ENCODE data around the gene ITIH4.

Gene ITIH4

DNA sequence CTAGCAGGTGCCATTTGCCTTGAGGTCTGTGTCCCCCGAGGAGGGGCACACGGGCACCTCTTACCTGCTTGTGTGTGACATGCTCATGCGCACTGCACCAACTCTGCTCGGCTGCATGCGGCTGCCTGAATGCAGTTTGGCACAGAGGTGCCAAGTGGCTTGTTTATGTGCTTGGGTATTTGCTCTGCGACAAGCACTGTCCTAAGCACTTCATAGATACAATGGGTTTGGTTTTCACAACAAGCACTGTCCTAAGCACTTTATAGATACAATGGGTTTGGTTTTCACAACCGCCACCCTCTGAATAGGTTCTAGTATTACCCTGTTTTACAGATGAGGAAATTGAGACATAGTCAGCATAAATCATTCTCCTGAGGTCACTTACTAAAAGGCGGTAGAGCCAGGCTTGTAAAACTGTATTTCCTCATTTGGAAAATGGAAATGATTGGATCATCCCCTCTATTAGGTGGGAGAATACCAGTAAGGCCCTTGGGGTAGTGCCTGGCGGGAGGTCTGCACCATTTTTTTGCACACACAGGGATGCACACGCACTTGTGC lies 487 bp downstream of the ITIH4 start:
- DNase-seq, result no peak

DNA sequence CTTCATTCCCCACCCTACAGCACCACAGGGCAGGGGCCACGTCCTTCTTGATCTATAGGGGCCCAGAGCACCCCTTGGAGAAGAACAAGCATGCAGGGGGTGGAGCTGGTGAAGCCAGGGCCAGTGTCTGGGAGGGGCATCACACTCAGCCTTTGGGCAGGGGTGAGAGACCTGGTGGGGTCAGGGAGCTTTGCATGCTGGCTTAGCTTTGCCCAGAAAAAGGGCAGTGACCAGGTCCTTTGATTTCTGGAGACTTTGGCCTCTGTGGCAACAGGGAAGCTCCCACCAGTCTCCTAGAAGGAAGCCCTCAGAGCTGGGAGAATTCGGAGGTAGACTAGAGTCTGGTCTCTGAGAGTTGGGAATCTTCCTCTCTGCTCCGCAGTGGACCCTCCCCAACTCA lies 990 bp downstream of the ITIH4 start:
- DNase-seq, result no peak

DNA sequence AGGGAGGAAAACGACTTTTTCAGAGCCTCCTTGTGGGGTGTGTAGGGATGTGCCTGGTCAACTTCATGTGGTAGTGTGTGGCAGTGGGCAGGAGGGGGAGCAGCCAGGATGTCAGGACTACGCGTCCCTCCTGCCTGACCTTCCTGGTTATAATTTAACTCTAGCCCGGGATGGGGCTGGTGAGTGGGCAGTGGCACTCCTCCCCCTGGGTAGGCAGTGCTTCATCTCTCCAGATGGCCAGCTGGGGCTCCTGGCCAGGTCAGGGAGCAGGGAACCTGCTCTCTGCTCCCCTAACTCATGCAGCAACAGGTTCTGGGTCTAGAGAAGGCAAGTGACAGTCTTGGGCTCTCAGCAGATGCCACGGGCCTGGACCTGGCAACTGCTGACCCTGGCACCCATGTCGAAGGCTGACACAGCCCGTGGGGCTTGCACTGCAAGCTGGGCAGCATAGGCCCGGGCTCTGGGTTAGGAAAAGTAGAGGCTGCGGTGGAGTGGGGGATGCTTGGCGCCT lies 2.6 kb downstream of the ITIH4 start:
- no peak for DNase-seq

DNA sequence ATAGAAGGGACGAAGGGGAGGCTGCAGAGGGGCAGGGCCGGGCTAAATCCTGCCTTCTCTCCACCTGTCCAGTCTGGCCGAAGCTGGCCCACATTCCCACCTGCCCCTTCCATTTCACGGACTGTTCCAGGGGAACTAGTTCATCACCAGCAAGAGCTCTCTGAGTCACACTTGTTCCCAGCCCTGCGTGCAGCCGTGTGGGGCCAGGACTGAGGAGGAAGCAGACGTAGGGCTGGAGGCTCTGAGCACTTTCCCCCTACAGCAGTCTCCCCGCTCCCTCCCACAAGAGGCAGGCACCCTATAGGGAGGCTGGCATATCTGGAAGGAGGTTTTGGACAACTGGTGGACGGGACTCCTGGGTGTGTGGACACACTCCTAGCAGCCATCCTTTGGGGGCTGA lies 3.0 kb downstream of the ITIH4 start:
- DNase-seq, result no peak

DNA sequence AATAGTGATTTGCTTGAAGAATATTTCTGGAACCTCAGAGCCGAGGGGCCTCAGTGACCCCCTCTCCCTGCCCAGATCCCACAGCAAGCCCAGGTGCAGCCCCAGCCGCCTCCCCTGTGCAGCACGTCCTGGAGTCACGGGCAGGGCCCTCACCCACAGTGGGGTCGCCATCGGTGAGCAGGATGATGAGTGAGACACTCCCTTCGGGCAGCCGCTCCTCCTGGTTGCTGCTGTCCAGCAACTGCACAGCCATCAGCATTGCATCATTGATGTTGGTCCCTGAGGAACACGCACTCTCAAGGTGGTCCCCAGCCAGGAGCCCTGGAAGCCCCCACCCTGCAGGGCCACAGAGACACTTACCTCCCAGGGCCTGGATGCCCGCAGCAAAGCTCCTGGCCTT lies 6.4 kb downstream of the ITIH4 start:
- no peak for DNase-seq

GRCh38 chr3:52822363-52822762 lies 8.1 kb downstream of the ITIH4 start:
- DNase-seq, result no peak

DNA sequence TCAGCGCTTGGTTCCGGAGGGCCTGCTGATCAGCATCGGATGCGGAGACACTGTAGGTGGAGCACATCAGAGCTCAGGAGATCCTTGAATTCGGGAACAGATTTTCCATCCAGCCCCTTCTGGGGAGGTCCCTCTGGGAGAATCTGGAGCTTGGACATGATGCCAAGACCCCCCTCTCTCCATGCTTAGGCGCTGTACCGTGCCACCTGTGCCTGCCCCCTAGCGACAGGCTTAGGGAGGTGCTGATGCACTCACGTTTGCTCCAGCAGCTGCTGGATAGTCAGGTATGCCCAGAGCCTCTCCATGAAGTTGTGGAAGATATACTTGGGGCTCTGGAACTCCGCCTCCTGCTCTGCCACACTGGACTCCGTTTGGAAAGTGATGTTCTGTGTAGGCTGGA lies 9.7 kb downstream of the ITIH4 start:
- DNase-seq, result peak; percentile 5

GRCh38 chr3:52819936-52820335 lies 10.5 kb downstream of the ITIH4 start:
- DNase-seq, result no peak

- DNase-seq, result no peak
Measured at GRCh38 chr3:52817860-52818259, 12.6 kb downstream of the ITIH4 start.

- no peak for DNase-seq
Measured at GRCh38 chr3:52817221-52817620, 13.3 kb downstream of the ITIH4 start.

DNA sequence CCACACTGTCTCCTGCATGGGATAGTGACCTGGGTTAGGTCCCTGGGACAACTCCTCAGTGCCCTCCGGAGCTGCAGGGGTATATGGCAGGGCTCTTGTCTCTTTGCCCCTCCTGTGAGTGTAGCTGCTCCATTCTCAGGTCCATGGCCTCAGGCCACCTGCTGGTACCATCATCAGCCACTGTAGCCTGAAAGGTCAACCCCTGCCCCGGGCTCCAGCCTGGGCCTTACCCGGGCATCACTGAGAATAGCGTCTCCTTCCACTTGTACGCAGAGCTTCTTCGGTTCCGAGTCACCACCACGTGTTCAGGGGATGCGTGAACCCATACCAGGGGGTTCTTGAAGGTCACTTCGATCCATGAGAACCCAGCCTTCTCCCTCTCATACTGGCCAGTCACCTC lies 13.8 kb downstream of the ITIH4 start:
- DNase-seq, result no peak

DNA sequence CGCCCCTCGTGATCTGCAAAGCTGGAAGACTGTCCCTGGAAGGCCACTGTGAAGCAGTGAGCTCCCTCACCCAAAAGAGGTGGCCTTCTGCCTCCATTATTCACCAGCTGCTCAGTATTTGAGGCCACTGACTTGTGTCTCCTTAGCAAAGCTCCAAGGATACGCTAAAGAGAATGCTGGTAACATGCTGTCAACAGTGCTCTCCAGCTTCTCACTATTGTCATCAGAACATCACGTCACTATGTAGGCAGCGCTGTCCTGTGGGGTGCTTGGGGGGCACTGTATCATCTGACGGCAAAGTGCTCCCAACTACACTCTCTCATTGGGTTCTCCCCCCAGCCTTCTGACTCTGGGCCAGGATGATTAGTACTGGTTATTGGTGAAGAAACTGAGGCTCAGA lies 14.3 kb downstream of the ITIH4 start:
- DNase-seq, result no peak

DNA sequence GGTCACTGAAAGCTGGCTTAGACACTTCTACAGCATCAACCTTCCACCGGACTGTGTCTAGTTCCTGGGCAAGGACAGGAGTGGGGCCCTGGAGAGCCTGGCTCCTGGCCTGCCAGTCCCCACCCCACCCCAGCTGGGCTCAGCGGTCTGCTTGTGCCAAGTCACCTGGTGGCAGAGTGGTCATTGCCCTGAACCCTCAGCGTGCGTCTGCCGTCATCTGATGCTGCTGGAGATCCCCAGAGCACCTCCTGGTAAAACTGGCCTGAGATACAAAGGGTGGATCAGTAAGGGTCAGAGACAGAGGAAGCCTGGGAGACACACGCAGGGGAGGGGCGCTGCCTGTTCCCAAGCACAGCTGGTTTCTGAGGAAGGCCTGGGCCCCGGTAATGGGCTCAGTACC lies 16.7 kb downstream of the ITIH4 start:
- DNase-seq, result no peak

DNA sequence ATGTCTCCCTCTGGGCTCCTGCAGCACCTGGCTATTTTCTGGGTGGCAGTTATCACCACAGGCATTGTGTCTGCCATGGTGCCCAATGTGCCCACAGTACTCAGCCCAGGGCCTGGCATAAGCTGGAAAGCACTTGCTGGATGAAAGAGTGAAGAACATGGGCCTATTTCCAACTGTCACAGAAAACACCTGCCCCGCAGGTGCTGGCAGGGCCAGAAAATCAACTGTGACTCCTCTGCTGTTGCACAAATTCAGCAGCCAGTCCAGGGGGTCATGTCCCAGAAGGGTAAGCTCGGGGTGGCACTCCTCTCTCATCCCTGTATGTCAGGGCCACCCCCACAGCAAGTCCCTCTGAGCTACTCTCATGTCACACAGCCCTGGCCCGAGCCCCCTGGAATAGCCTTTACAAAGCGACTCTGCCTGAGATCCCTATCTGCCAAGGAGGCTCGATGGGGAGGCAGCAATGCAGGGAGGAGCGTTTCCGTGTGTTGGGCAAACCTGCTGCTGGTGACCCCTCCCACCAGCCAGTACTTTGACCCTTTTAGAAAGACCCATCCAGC lies 18.9 kb downstream of the ITIH4 start:
- DNase-seq, result no peak

- no peak for DNase-seq
Measured at GRCh38 chr3:52810923-52811322, 19.5 kb downstream of the ITIH4 start.

DNA sequence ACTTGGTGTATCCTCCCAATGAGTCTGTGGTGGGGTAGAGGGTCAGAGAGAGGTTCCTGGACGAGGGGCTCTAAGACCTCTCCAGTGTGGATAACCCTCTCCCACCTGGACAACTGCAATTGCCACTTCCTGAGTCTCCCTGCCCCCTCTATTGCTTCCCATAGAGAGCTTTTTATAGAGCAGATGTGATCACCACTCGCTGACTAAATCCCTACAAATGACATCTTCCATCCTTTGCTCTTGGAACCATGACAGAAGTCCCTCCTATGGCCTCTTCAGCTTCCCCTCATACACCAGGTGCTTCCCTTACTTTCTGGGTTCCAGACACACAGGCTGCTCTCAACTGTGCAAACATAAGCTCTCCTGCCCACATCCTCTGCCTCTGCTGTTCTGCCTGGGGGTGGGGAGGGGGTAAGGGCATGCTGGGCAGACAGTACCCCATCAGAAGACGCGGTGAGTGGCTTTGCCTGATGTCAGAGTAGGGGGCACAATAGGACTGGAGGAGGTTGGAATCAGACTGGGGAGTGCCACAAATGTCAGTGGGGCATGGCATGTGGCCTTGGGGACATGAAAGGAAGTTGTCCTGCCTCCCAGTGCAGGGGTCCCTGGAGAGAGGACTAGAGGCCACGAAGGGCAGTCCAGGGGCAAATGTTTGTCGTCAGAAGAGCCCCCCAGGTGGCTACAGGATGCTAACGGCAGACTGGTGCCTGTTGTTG lies 20.7 kb downstream of the ITIH4 start:
- DNase-seq, result no peak

GRCh38 chr3:52809149-52809548 lies 21.3 kb downstream of the ITIH4 start:
- no peak for DNase-seq

DNA sequence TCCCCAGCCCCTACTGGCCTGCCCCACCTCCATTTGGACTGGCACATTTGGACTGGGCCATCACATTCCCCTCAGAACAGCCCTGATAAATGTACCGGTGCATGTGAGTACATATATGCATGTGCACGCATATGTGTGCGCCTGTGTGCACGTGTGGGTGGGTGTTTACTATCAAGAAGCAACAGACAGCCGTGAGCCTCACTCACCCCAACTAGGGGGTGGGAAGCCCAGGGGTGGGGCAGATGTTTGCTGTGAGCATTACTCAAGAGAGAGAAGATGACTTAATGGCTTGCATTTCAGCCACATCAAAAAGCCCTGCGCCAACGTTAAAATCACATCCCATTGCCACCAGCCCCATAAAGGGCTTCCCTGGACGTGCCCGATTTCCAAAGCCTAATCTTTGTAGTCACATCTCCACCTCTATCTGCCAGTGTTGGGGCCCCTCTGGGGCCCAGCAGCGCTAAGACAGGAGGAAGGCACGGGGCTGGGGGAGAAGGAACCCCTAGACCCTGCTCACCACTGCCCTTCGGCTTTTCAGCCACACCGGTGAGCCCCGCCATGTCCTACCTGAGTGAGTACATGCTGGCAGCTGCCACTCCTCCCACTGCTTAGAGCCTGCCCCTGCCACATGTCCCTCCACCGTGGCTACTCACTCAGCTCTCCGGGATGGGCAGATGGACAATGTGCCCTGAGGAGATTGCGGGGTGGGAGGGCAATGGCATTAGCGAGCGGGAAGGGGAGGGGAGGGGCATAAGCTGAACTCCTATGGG lies 25.0 kb downstream of the ITIH4 start:
- DNase-seq, result no peak

DNA sequence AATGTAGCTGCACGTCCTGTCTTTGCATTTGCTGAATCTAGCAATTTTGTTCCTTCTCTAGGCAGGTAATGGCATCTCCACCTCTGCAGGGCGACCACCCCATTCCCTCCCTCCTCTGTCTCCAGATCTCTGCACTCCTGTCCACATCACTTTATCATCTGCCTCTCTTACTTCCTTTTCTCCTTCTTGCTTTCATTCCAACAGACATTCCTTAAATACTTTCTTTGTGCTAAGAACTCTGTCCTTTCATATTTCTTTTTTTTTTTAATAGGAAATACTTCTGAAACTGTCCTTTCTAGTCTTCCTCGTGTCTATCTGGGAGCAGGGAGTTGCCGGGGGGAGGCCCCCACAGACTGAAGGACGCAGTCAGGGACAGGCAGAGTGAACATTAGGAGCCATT lies 28.6 kb downstream of the ITIH4 start:
- DNase-seq, result no peak

- no peak for DNase-seq
Measured at GRCh38 chr3:52800079-52800478, 30.4 kb downstream of the ITIH4 start.

DNA sequence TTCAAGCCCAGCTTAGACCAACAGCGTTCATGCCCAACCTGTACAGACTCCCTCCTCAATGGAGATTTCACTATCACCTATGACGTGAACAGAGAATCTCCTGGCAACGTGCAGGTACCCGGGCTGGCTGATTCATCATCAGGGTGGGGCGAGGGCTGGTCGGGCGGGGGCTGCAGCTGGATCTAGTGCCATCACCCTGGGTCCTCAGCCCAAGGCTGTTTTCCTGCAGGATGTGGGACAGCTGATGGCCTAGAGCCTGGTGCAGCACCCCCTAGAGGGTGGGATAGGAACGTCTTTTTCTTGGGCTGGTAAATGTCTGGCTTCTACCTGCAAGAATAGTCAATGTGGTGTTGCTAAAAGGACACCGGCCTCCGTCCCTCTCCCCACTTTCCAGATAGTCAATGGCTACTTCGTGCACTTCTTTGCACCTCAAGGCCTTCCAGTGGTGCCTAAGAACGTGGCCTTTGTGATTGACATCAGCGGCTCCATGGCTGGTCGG lies 31.4 kb downstream of the ITIH4 start:
- no peak for DNase-seq

- DNase-seq, result no peak
Measured at GRCh38 chr3:52798376-52798977, 32.0 kb downstream of the ITIH4 start.

DNA sequence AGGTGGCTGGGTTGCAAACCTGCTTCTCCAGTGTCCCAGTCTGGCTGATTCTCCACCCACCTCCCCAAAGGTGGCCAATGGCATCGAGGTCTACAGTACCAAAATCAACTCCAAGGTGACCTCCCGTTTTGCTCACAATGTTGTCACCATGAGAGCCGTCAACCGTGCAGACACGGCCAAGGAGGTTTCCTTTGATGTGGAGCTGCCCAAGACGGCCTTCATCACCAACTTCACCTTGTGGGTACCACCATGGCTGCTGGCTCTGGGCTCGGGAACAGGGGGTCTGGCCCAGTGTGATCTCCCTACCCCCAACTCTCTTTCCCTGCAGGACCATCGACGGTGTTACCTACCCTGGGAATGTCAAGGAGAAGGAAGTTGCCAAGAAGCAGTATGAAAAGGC lies 34.1 kb downstream of the ITIH4 start:
- DNase-seq, result no peak

All from CD4-positive, alpha-beta T cell treated with Interleukin-21 for 1 hour (primary cell).